ENCODE data around the gene ATP10D.
"Not testable (repeated sequence)": the region's sequence is repeated elsewhere in the genome, so short reads cannot be mapped to it uniquely, and the experiment has no call there.

ATP10D gene

DNA sequence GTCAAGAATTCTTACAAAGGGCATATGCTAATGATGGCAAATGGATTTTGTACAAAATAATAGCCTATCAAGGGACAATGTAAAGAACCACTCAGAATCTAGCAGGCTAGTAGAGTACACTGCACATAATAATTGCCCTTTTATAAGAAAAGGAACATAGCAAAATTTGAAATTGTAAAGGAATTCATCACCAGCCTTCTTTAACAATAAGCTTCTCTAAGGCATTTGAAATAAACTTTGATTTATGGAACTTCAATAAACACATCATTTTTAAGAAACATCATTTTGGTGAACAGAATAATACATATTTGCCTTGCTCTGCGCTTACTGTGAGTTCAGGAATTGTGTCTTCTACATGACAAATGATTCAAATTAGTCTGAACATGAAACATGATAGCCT lies 9.7 kb upstream of the ATP10D start:
- no peak overlapping the region for H3K9ac ChIP-seq (ENCODE audit: insufficient read length, low read depth)
- H3K9me3 ChIP-seq (ENCODE audit: insufficient read depth, low read length) = no peaks in the 10 kb centered on the region
- H3K4me1 ChIP-seq (ENCODE audit: insufficient read depth, insufficient read length) = no peaks in the 10 kb centered on the region
- no peak for TF ChIP-seq YY1 (IDR thresholded peaks at IDR 0.05; ENCODE audit: insufficient read depth, insufficient read length)
- TF ChIP-seq ZNF274 (IDR thresholded peaks at IDR 0.05; ENCODE audit: low read depth, low read length) = no peak
- TF ChIP-seq SUZ12 (IDR thresholded peaks at IDR 0.05; ENCODE audit: extremely low read depth, insufficient read depth, insufficient read length) = no peak
- no peaks in the 10 kb centered on the region for H3K27me3 ChIP-seq (ENCODE audit: insufficient read depth, insufficient read length)
- DNase-seq (ENCODE audit: low read depth, low spot score) = no peak
- H3K4me3 ChIP-seq (ENCODE audit: insufficient read length, low read depth) = no peak overlapping the region
- no peaks in the 10 kb centered on the region for H3K36me3 ChIP-seq (ENCODE audit: insufficient read depth, insufficient read length, low read length)

DNA sequence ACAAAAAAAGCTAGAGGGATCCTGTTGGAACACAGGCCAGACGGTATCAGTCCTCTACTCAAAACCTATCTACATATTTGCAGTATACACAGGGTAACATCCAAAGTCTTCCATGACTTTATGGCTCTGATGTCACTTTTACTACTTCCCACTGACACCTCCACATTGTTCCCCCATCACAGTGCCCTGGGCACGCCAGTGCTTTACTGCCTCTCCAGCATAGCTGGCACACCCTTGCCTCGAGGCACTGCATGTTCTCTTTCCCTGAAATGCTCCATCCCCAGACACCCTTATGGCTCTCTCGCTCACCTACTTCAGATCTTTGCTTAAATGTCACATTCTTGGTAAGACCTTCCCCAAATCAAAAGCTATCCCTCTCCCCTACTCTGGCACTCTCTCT lies 6.3 kb upstream of the ATP10D start:
- DNase-seq (ENCODE audit: low read depth, low spot score) = no peak
- TF ChIP-seq ZNF274 (IDR thresholded peaks at IDR 0.05; ENCODE audit: low read depth, low read length) = no peak
- TF ChIP-seq SUZ12 (IDR thresholded peaks at IDR 0.05; ENCODE audit: extremely low read depth, insufficient read depth, insufficient read length) = no peak
- no peak for TF ChIP-seq YY1 (IDR thresholded peaks at IDR 0.05; ENCODE audit: insufficient read depth, insufficient read length)

DNA sequence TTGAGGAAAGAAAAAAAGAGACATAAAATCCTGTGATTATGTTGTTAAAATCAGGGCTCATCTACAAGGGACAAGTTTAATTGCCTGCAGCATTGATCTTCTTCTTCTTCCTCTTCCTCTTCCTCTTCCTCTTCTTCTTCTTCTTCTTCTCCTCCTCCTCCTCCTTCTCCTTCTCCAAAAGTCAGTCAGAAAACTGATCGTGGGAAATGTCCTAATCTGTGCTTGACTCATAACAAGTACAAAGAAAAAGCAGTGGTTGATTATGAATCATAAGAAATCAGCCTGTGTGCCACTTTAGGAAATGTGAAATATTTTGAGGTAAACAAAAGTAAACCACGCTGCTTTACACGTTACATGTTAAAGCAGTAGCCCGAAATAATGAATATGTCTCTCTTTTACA lies 2.7 kb upstream of the ATP10D start:
- peaks cover 6% of the 10 kb centered on the region for H3K27me3 ChIP-seq (ENCODE audit: insufficient read depth, insufficient read length)
- DNase-seq (ENCODE audit: low read depth, low spot score) = no peak
- TF ChIP-seq YY1 (IDR thresholded peaks at IDR 0.05; ENCODE audit: insufficient read depth, insufficient read length) = no peak
- TF ChIP-seq ZNF274 (IDR thresholded peaks at IDR 0.05; ENCODE audit: low read depth, low read length) = no peak
- TF ChIP-seq SUZ12 (IDR thresholded peaks at IDR 0.05; ENCODE audit: extremely low read depth, insufficient read depth, insufficient read length) = no peak
- no peaks in the 10 kb centered on the region for H3K36me3 ChIP-seq (ENCODE audit: insufficient read depth, insufficient read length, low read length)
- H3K9me3 ChIP-seq (ENCODE audit: insufficient read depth, low read length) = no peaks in the 10 kb centered on the region
- H3K4me1 ChIP-seq (ENCODE audit: insufficient read depth, insufficient read length) = no peaks in the 10 kb centered on the region
- H3K9ac ChIP-seq (ENCODE audit: insufficient read length, low read depth) = no peak overlapping the region
- no peak overlapping the region for H3K4me3 ChIP-seq (ENCODE audit: insufficient read length, low read depth)

More for the DNA sequence above, 6.3 kb upstream of the ATP10D start:
- no peaks in the 10 kb centered on the region for H3K4me1 ChIP-seq (ENCODE audit: insufficient read depth, insufficient read length)
- no peak overlapping the region for H3K9ac ChIP-seq (ENCODE audit: insufficient read length, low read depth)
- no peaks in the 10 kb centered on the region for H3K9me3 ChIP-seq (ENCODE audit: insufficient read depth, low read length)
- no peak overlapping the region for H3K4me3 ChIP-seq (ENCODE audit: insufficient read length, low read depth)
- H3K27me3 ChIP-seq (ENCODE audit: insufficient read depth, insufficient read length) = no peaks in the 10 kb centered on the region
- H3K36me3 ChIP-seq (ENCODE audit: insufficient read depth, insufficient read length, low read length) = no peaks in the 10 kb centered on the region

DNA sequence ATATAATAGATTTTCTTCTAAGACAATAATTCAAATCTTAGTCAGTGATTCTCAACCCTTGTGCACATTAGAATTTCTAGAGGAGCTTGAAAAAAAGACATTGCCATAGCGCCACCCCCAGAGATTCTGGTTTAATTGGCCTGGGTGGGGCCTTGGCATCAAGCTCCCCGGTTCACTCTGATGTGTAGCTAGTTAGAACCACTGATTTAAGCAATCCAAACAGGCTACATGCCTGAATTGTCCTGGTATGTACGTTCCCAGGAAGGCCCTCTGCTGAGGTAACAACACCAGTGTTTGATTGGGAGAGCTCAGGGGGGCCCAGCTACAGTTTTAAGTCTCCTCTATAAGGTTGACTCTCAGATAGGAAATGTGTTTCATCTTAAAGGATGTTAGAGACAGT lies 1.3 kb upstream of the ATP10D start:
- Histone ChIP-seq H3K4me3 (ENCODE audit: insufficient read length, low read depth) (no peak overlapping the region), H3K4me1 (ENCODE audit: insufficient read depth, insufficient read length) (no peaks in the 10 kb centered on the region), H3K9ac (ENCODE audit: insufficient read length, low read depth) (no peak overlapping the region), H3K27me3 (ENCODE audit: insufficient read depth, insufficient read length) (peaks cover 6% of the 10 kb centered on the region), H3K9me3 (ENCODE audit: insufficient read depth, low read length) (no peaks in the 10 kb centered on the region), H3K36me3 (ENCODE audit: insufficient read depth, insufficient read length, low read length) (no peaks in the 10 kb centered on the region)
- TF ChIP-seq SUZ12 (IDR thresholded peaks at IDR 0.05; ENCODE audit: extremely low read depth, insufficient read depth, insufficient read length) = no peak
- TF ChIP-seq YY1 (IDR thresholded peaks at IDR 0.05; ENCODE audit: insufficient read depth, insufficient read length) = no peak
- no peak for TF ChIP-seq ZNF274 (IDR thresholded peaks at IDR 0.05; ENCODE audit: low read depth, low read length)
- DNase-seq (ENCODE audit: low read depth, low spot score) = no peak

DNA sequence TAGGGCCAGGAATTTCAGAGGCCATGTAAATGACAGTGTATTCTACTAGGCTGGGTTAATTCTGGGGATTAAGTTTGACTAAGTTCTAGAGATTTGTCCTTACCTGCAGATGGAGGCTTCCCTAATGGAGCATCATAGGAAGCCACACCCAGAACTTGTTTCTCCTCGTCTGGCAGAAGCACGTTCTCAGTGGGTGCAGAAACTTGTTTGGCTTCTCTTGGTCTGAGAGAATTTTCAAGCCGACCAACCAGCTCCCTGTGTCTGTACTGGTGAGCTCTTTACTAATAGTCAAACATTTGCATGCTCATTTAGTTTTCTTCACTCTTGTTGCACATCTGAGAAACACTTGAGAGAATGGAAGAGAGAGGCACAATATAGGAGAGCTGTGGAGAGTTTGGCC lies 907 bp upstream of the ATP10D start:
- peaks cover 6% of the 10 kb centered on the region for H3K27me3 ChIP-seq (ENCODE audit: insufficient read depth, insufficient read length)
- no peak overlapping the region for H3K9ac ChIP-seq (ENCODE audit: insufficient read length, low read depth)
- no peak for DNase-seq (ENCODE audit: low read depth, low spot score)
- H3K4me3 ChIP-seq (ENCODE audit: insufficient read length, low read depth) = no peak overlapping the region
- H3K36me3 ChIP-seq (ENCODE audit: insufficient read depth, insufficient read length, low read length) = no peaks in the 10 kb centered on the region
- TF ChIP-seq ZNF274 (IDR thresholded peaks at IDR 0.05; ENCODE audit: low read depth, low read length) (no peak), YY1 (IDR thresholded peaks at IDR 0.05; ENCODE audit: insufficient read depth, insufficient read length) (no peak), SUZ12 (IDR thresholded peaks at IDR 0.05; ENCODE audit: extremely low read depth, insufficient read depth, insufficient read length) (no peak)
- no peaks in the 10 kb centered on the region for H3K4me1 ChIP-seq (ENCODE audit: insufficient read depth, insufficient read length)
- H3K9me3 ChIP-seq (ENCODE audit: insufficient read depth, low read length) = no peaks in the 10 kb centered on the region

DNA sequence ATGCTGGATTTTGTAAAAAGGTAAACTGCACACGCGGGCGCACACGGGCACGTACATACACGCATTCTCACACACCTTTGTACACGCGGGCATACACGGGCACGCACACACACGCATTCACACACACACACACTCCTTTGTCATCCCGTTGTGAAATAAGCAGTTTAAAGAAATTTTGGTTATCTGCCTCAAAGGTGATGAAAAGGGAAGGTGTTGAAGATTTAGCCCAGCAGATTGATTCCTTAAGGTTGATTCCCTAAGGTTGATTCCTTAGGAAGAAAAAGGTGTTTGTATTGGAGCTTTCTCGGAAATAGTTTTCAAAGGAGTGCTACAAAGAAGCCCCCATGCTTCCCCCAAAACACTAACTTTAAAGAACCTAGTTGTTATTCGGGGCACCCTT lies 693 bp downstream of the ATP10D start:
- no peaks in the 10 kb centered on the region for H3K9me3 ChIP-seq (ENCODE audit: insufficient read depth, low read length)
- H3K27me3 ChIP-seq (ENCODE audit: insufficient read depth, insufficient read length) = peaks cover 6% of the 10 kb centered on the region
- no peaks in the 10 kb centered on the region for H3K36me3 ChIP-seq (ENCODE audit: insufficient read depth, insufficient read length, low read length)
- peak overlapping the region; percentile 74 for H3K9ac ChIP-seq (ENCODE audit: insufficient read length, low read depth)
- no peaks in the 10 kb centered on the region for H3K4me1 ChIP-seq (ENCODE audit: insufficient read depth, insufficient read length)
- no peak for DNase-seq (ENCODE audit: low read depth, low spot score)
- TF ChIP-seq ZNF274 (IDR thresholded peaks at IDR 0.05; ENCODE audit: low read depth, low read length) (no peak), YY1 (IDR thresholded peaks at IDR 0.05; ENCODE audit: insufficient read depth, insufficient read length) (no peak), SUZ12 (IDR thresholded peaks at IDR 0.05; ENCODE audit: extremely low read depth, insufficient read depth, insufficient read length) (no peak)
- peak overlapping the region; percentile 76 for H3K4me3 ChIP-seq (ENCODE audit: insufficient read length, low read depth)

DNA sequence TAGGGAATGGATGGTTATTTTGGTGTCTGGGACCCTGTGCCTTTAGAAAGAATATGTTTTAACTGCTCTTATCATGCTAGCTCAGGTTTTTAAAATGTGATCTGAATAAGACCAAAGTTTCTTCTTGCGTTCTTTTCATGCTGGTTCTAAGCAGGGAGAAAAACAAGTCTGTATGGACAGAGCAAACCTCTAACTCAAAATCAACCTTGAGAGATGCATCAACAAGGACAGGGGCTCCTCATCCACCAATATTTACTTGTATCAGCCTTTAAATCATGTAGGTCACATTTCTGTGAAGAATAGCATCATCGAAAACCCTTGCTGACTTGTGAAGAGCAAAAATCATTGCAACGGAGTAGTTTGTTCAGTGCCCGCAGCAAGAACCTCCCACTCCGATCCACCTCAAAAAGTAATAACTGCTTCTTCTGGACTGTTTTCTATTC lies 1.2 kb downstream of the ATP10D start:
- Histone ChIP-seq H3K4me3 (ENCODE audit: insufficient read length, low read depth) (peak overlapping the region; percentile 76), H3K9me3 (ENCODE audit: insufficient read depth, low read length) (no peaks in the 10 kb centered on the region), H3K4me1 (ENCODE audit: insufficient read depth, insufficient read length) (no peaks in the 10 kb centered on the region), H3K27me3 (ENCODE audit: insufficient read depth, insufficient read length) (peaks cover 6% of the 10 kb centered on the region), H3K36me3 (ENCODE audit: insufficient read depth, insufficient read length, low read length) (no peaks in the 10 kb centered on the region), H3K9ac (ENCODE audit: insufficient read length, low read depth) (no peak overlapping the region)
- TF ChIP-seq ZNF274 (IDR thresholded peaks at IDR 0.05; ENCODE audit: low read depth, low read length) = no peak
- no peak for TF ChIP-seq SUZ12 (IDR thresholded peaks at IDR 0.05; ENCODE audit: extremely low read depth, insufficient read depth, insufficient read length)
- no peak for TF ChIP-seq YY1 (IDR thresholded peaks at IDR 0.05; ENCODE audit: insufficient read depth, insufficient read length)
- no peak for DNase-seq (ENCODE audit: low read depth, low spot score)

DNA sequence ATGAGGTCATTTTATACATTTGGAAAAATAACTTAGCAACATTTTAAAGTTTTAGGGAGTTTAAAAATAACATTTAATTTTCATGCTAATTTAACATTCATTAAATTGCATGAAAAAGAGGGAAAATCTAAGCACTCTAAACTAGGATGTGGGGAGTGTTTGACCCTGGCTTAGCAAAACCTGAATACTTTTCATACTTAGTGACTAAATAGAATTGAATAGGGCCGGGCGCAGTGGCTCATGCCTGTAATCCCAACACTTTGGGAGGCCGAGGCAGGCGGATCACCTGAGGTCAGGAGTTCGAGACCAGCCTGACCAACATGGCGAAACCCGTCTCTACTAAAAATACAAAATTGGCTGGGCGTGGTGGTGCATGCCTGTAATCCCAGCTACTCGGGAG lies 1.7 kb downstream of the ATP10D start:
- DNase-seq (ENCODE audit: low read depth, low spot score); H3K4me3 ChIP-seq (ENCODE audit: insufficient read length, low read depth); H3K4me1 ChIP-seq (ENCODE audit: insufficient read depth, insufficient read length); H3K9me3 ChIP-seq (ENCODE audit: insufficient read depth, low read length); H3K27me3 ChIP-seq (ENCODE audit: insufficient read depth, insufficient read length); H3K9ac ChIP-seq (ENCODE audit: insufficient read length, low read depth); H3K36me3 ChIP-seq (ENCODE audit: insufficient read depth, insufficient read length, low read length): not testable (repeated sequence)
